ENCODE measurements around the gene MORF4L1. TPM values are rescaled to one million over a fixed set of nuclear protein-coding genes. Genes with fewer than 3 reads are reported as not detected.
"Not testable (repeated sequence)": the region's sequence is repeated elsewhere in the genome, so short reads cannot be mapped to it uniquely, and the experiment has no call there.

MORF4L1 gene
- total and polyA plus RNA-seq, 5 donors from 2014 or later = 271 to 402 (median 303) TPM

GRCh38 chr15:78850352-78850751, 22.3 kb upstream of the MORF4L1 start:
- no peak for ATAC-seq (ENCODE audit: low read depth in 2 of 2)
- Histone ChIP-seq H3K27me3 (ENCODE audit: control insufficient read depth, insufficient read depth, low read length) (peaks cover 2% of the 10 kb centered on the region), H3K9me3 (ENCODE audit: control insufficient read depth in 2 of 2, low read length in 2 of 2) (no peaks in the 10 kb centered on the region), H3K27ac (ENCODE audit: insufficient read depth, low read length, poor library complexity, severe bottlenecking) (no peak overlapping the region), H3K4me1 (ENCODE audit: control insufficient read depth, insufficient read depth, low read length, poor library complexity, severe bottlenecking) (no peaks in the 10 kb centered on the region), H3K36me3 (ENCODE audit: control insufficient read depth, insufficient read depth, low read length) (no peaks in the 10 kb centered on the region), H3K4me3 (ENCODE audit: low read depth, low read length) (no peak overlapping the region)
- Mint-ChIP-seq H3K36me3 (peaks cover 3% of the 10 kb centered on the region), H3K9me3 (no peaks in the 10 kb centered on the region), H3K4me1 (no peaks in the 10 kb centered on the region), H3K27ac (no peak overlapping the region), H3K4me3 (no peak overlapping the region), H3K27me3 (peaks cover 9% of the 10 kb centered on the region)
- no peak for DNase-seq

- no peaks in the 10 kb centered on the region for H3K4me1 ChIP-seq (ENCODE audit: control insufficient read depth, insufficient read depth, low read length, poor library complexity, severe bottlenecking)
- peaks cover 6% of the 10 kb centered on the region for H3K27me3 Mint-ChIP-seq
- no peak overlapping the region for H3K27ac ChIP-seq (ENCODE audit: insufficient read depth, low read length, poor library complexity, severe bottlenecking)
- H3K9me3 Mint-ChIP-seq = no peaks in the 10 kb centered on the region
- H3K27ac Mint-ChIP-seq = no peak overlapping the region
- H3K9me3 ChIP-seq (ENCODE audit: control insufficient read depth in 2 of 2, low read length in 2 of 2) = no peaks in the 10 kb centered on the region
- no peak for DNase-seq
- H3K4me1 Mint-ChIP-seq = no peaks in the 10 kb centered on the region
- peaks cover 2% of the 10 kb centered on the region for H3K27me3 ChIP-seq (ENCODE audit: control insufficient read depth, insufficient read depth, low read length)
- ATAC-seq (ENCODE audit: low read depth in 2 of 2) = no peak
- H3K4me3 Mint-ChIP-seq = no peak overlapping the region
- no peak overlapping the region for H3K4me3 ChIP-seq (ENCODE audit: low read depth, low read length)
- H3K36me3 ChIP-seq (ENCODE audit: control insufficient read depth, insufficient read depth, low read length) = no peaks in the 10 kb centered on the region
- peaks cover 3% of the 10 kb centered on the region for H3K36me3 Mint-ChIP-seq
These were observed 21.5 kb upstream of the MORF4L1 start for GRCh38 chr15:78850941-78851755.

GRCh38 chr15:78853500-78853899, 19.2 kb upstream of the MORF4L1 start:
- H3K4me3 ChIP-seq (ENCODE audit: low read depth, low read length) = no peak overlapping the region
- no peaks in the 10 kb centered on the region for H3K36me3 ChIP-seq (ENCODE audit: control insufficient read depth, insufficient read depth, low read length)
- H3K27me3 ChIP-seq (ENCODE audit: control insufficient read depth, insufficient read depth, low read length) = peaks cover 2% of the 10 kb centered on the region
- H3K27ac ChIP-seq (ENCODE audit: insufficient read depth, low read length, poor library complexity, severe bottlenecking) = no peak overlapping the region
- no peaks in the 10 kb centered on the region for H3K9me3 ChIP-seq (ENCODE audit: control insufficient read depth in 2 of 2, low read length in 2 of 2)
- no peaks in the 10 kb centered on the region for H3K9me3 Mint-ChIP-seq
- ATAC-seq (ENCODE audit: low read depth in 2 of 2) (no peak), DNase-seq (no peak)
- no peak overlapping the region for H3K4me3 Mint-ChIP-seq
- peaks cover 3% of the 10 kb centered on the region for H3K36me3 Mint-ChIP-seq
- H3K4me1 Mint-ChIP-seq = no peaks in the 10 kb centered on the region
- no peaks in the 10 kb centered on the region for H3K4me1 ChIP-seq (ENCODE audit: control insufficient read depth, insufficient read depth, low read length, poor library complexity, severe bottlenecking)
- H3K27ac Mint-ChIP-seq = no peak overlapping the region
- H3K27me3 Mint-ChIP-seq = no peaks in the 10 kb centered on the region

GRCh38 chr15:78854833-78855372, 17.8 kb upstream of the MORF4L1 start:
- H3K4me3 Mint-ChIP-seq = no peak overlapping the region
- DNase-seq (no peak), ATAC-seq (ENCODE audit: low read depth in 2 of 2) (no peak)
- Histone ChIP-seq H3K27ac (ENCODE audit: insufficient read depth, low read length, poor library complexity, severe bottlenecking) (no peak overlapping the region), H3K27me3 (ENCODE audit: control insufficient read depth, insufficient read depth, low read length) (peaks cover 2% of the 10 kb centered on the region), H3K9me3 (ENCODE audit: control insufficient read depth in 2 of 2, low read length in 2 of 2) (no peaks in the 10 kb centered on the region), H3K4me1 (ENCODE audit: control insufficient read depth, insufficient read depth, low read length, poor library complexity, severe bottlenecking) (peaks cover 2% of the 10 kb centered on the region), H3K4me3 (ENCODE audit: low read depth, low read length) (no peak overlapping the region), H3K36me3 (ENCODE audit: control insufficient read depth, insufficient read depth, low read length) (no peaks in the 10 kb centered on the region)
- peaks cover 2% of the 10 kb centered on the region for H3K27me3 Mint-ChIP-seq
- peaks cover 1 to 2% (median 1%) of the 10 kb centered on the region in 4 donors for H3K4me1 Mint-ChIP-seq
- no peaks in the 10 kb centered on the region for H3K9me3 Mint-ChIP-seq
- H3K36me3 Mint-ChIP-seq = peaks cover 3% of the 10 kb centered on the region
- no peak overlapping the region for H3K27ac Mint-ChIP-seq

GRCh38 chr15:78855746-78856145, 16.9 kb upstream of the MORF4L1 start:
- Histone ChIP-seq H3K27me3 (ENCODE audit: control insufficient read depth, insufficient read depth, low read length) (peaks cover 2% of the 10 kb centered on the region), H3K4me3 (ENCODE audit: low read depth, low read length) (no peak overlapping the region), H3K36me3 (ENCODE audit: control insufficient read depth, insufficient read depth, low read length) (no peaks in the 10 kb centered on the region), H3K4me1 (ENCODE audit: control insufficient read depth, insufficient read depth, low read length, poor library complexity, severe bottlenecking) (peaks cover 4% of the 10 kb centered on the region), H3K9me3 (ENCODE audit: control insufficient read depth in 2 of 2, low read length in 2 of 2) (no peaks in the 10 kb centered on the region), H3K27ac (ENCODE audit: insufficient read depth, low read length, poor library complexity, severe bottlenecking) (no peak overlapping the region)
- ATAC-seq (ENCODE audit: low read depth in 2 of 2) (no peak), DNase-seq (no peak)
- Mint-ChIP-seq H3K27ac (no peak overlapping the region), H3K9me3 (no peaks in the 10 kb centered on the region), H3K4me1 (peaks cover 4 to 9% (median 7%) of the 10 kb centered on the region in 4 donors), H3K36me3 (peaks cover 3% of the 10 kb centered on the region), H3K4me3 (no peak overlapping the region), H3K27me3 (peaks cover 4% of the 10 kb centered on the region)

GRCh38 chr15:78859971-78860719, 12.5 kb upstream of the MORF4L1 start:
- peaks cover 4 to 9% (median 9%) of the 10 kb centered on the region in 4 donors for H3K4me1 Mint-ChIP-seq
- peak; percentile 65 to 72 for ATAC-seq (ENCODE audit: low read depth in 2 of 2)
- Histone ChIP-seq H3K27me3 (ENCODE audit: control insufficient read depth, insufficient read depth, low read length) (no peaks in the 10 kb centered on the region), H3K9me3 (ENCODE audit: control insufficient read depth in 2 of 2, low read length in 2 of 2) (no peaks in the 10 kb centered on the region), H3K4me1 (ENCODE audit: control insufficient read depth, insufficient read depth, low read length, poor library complexity, severe bottlenecking) (peaks cover 4% of the 10 kb centered on the region), H3K36me3 (ENCODE audit: control insufficient read depth, insufficient read depth, low read length) (no peaks in the 10 kb centered on the region), H3K4me3 (ENCODE audit: low read depth, low read length) (peak overlapping the region; percentile 42), H3K27ac (ENCODE audit: insufficient read depth, low read length, poor library complexity, severe bottlenecking) (no peak overlapping the region)
- peaks cover 4% of the 10 kb centered on the region for H3K27me3 Mint-ChIP-seq
- H3K4me3 Mint-ChIP-seq = peak overlapping the region; percentile 82 to 90 (median 82)
- peak; percentile 44 to 76 (median 68) for DNase-seq
- H3K9me3 Mint-ChIP-seq = no peaks in the 10 kb centered on the region
- H3K36me3 Mint-ChIP-seq = no peaks in the 10 kb centered on the region
- peak overlapping the region; percentile 76 to 96 (median 83) for H3K27ac Mint-ChIP-seq

- H3K36me3 ChIP-seq (ENCODE audit: control insufficient read depth, insufficient read depth, low read length); H3K27me3 Mint-ChIP-seq; ATAC-seq (ENCODE audit: low read depth in 2 of 2); H3K36me3 Mint-ChIP-seq; H3K27me3 ChIP-seq (ENCODE audit: control insufficient read depth, insufficient read depth, low read length); H3K4me1 Mint-ChIP-seq; H3K4me1 ChIP-seq (ENCODE audit: control insufficient read depth, insufficient read depth, low read length, poor library complexity, severe bottlenecking); H3K27ac ChIP-seq (ENCODE audit: insufficient read depth, low read length, poor library complexity, severe bottlenecking); H3K9me3 Mint-ChIP-seq; H3K9me3 ChIP-seq (ENCODE audit: control insufficient read depth in 2 of 2, low read length in 2 of 2); H3K27ac Mint-ChIP-seq; H3K4me3 ChIP-seq (ENCODE audit: low read depth, low read length); DNase-seq: not testable (repeated sequence)
- H3K4me3 Mint-ChIP-seq = peak overlapping the region in 1 of 4 donors; percentile 39
These were observed 7.1 kb upstream of the MORF4L1 start for GRCh38 chr15:78865585-78865984.

All from CD4-positive, CD25-positive, alpha-beta regulatory T cell (primary cell).